HG02973 (cell line): ENCODE measurements around the gene KCTD15.

Experiments
- ATAC-seq: cut with Tn5 transposase; IDR thresholded peaks from one replicate; pipeline ENCODE4 v1.9.1; 2021; ENCODE audit warnings: moderate library complexity; ENCODE audit not compliant: unreplicated experiment

KCTD15 gene

GRCh38 chr19:33796164-33796875, at the start of gene KCTD15:
Gene KCTD15, plus strand, starts transcription at chr19:33796870. Its CDS starts 3,585 bp downstream, at chr19:33800455.
- no peak for ATAC-seq

- no peak for ATAC-seq
Observed at GRCh38 chr19:33747273-33747672, 49.4 kb upstream of the KCTD15 start.

- no peak for ATAC-seq
Observed at GRCh38 chr19:33748231-33748630, 48.4 kb upstream of the KCTD15 start.

GRCh38 chr19:33749016-33749415, 47.7 kb upstream of the KCTD15 start:
- no peak for ATAC-seq

- ATAC-seq = no peak
Observed at GRCh38 chr19:33749619-33750175, 47.0 kb upstream of the KCTD15 start.

GRCh38 chr19:33750587-33751435, 45.9 kb upstream of the KCTD15 start:
- no peak for ATAC-seq

- no peak for ATAC-seq
Observed at GRCh38 chr19:33751436-33751770, 45.3 kb upstream of the KCTD15 start.

- no peak for ATAC-seq
Observed at GRCh38 chr19:33752018-33752800, 44.5 kb upstream of the KCTD15 start.

GRCh38 chr19:33752945-33753344, 43.7 kb upstream of the KCTD15 start:
- ATAC-seq = no peak

- ATAC-seq = no peak
Observed at GRCh38 chr19:33754361-33754760, 42.3 kb upstream of the KCTD15 start.

- ATAC-seq = no peak
Observed at GRCh38 chr19:33755099-33756035, 41.3 kb upstream of the KCTD15 start.

- ATAC-seq = no peak
Observed at GRCh38 chr19:33756177-33756576, 40.5 kb upstream of the KCTD15 start.

- no peak for ATAC-seq
Observed at GRCh38 chr19:33758541-33759013, 38.1 kb upstream of the KCTD15 start.

- ATAC-seq = no peak
Observed at GRCh38 chr19:33759356-33759755, 37.3 kb upstream of the KCTD15 start.

GRCh38 chr19:33763633-33764371, 32.9 kb upstream of the KCTD15 start:
- no peak for ATAC-seq

GRCh38 chr19:33766623-33767022, 30.0 kb upstream of the KCTD15 start:
- no peak for ATAC-seq

- ATAC-seq = no peak
Observed at GRCh38 chr19:33767898-33768413, 28.7 kb upstream of the KCTD15 start.

GRCh38 chr19:33769208-33769607, 27.5 kb upstream of the KCTD15 start:
- ATAC-seq = no peak

- no peak for ATAC-seq
Observed at GRCh38 chr19:33770107-33770506, 26.6 kb upstream of the KCTD15 start.
